Loucy (cell line): ENCODE results near the gene HOXD11.

ENCODE experiments used
- CTCF ChIP-seq: fragments of 200-600 bp; sonication (generic); conservative IDR thresholded peaks from 2 replicates; pipeline ENCODE4 v1.5.1; 2014; ENCODE audit warnings: mild to moderate bottlenecking, antibody characterized with exemption, low read length
- EZH2phosphoT487 ChIP-seq: fragments of 200-600 bp; IDR thresholded peaks from 2 replicates; pipeline ENCODE4 v1.6.1; 2018; ENCODE audit warnings: antibody characterized with exemption, mild to moderate bottlenecking, moderate library complexity, borderline replicate concordance

DNA sequence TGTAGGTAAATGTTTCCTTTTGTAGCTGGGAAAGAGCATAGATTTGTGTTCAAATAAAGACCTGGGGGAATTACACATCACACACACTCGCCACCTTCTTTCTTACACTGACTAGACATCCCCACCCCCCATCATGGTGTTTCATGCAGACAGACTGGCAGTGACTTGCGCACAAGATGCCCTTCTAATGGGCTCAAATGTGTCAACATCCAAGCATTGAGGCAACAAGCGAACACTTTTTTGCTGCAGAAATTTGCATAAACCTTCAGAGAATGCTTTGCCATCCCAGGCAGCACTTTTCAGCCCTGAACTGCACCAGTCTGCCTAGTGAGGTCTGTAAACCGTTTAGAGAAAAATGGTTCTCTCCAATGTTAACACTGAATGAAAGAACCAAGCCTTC lies 27.0 kb downstream of the HOXD11 start:
- no peak for TF ChIP-seq CTCF
- TF ChIP-seq EZH2phosphoT487 = no peak
